M059J (cell line): ENCODE measurements around the gene HKDC1. TPM values are rescaled to one million over a fixed set of nuclear protein-coding genes. Genes with fewer than 3 reads are reported as not detected.
"Not testable (repeated sequence)": the region's sequence is repeated elsewhere in the genome, so short reads cannot be mapped to it uniquely, and the experiment has no call there.

Source experiments
- DNase-seq: peaks from one replicate; pipeline ENCODE4 v3.0.0-alpha.2; 2012; ENCODE audit warnings: low read depth
- total RNA-seq: library from RNA; depleted of rRNA; stranded (reverse); fragments of >200 nt; shearing (Covaris generic); gene quantifications from 2 replicates; pipeline ENCODE4 v1.2.3, GENCODE V29; 2014

HKDC1 gene
- total RNA-seq, 1 experiment from 2014 or later = 3.4 TPM

- DNase-seq = no peak
Measured at GRCh38 chr10:69242040-69242851, 22.1 kb downstream of the HKDC1 start.

DNA sequence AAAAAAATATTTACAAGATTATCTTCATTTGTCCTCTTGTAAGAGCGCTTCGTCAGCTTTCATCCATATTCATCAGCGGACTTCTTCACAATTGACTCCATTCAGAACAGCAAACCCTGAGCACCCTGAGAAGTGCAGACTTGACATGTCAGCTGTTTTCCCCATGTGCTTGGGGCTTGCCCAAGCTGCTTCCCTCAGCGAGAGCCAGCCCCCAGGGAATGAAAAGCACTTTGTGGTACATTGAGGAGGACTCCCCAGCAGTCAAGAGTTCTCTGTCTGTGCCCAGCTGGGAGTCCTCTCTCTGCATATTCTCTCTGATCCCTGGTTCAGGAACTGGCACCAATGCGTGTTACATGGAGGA lies 22.7 kb downstream of the HKDC1 start:
- no peak for DNase-seq

GRCh38 chr10:69243817-69244216 lies 23.7 kb downstream of the HKDC1 start:
- DNase-seq = no peak

DNA sequence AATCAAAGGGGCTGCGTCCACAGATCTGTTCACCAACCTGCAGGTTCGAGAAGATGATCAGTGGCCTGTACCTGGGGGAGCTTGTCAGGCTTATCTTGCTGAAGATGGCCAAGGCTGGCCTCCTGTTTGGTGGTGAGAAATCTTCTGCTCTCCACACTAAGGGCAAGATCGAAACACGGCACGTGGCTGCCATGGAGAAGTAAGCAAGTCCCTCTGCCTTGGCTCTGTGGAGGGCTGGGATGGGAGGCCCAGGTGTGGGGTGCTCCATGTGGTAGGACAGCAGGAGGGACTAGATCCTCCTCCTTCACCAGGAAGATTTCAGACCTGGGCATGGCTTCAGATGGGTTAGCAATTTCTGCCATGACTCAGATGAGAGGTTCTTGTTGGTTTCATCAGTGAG lies 25.9 kb downstream of the HKDC1 start:
- DNase-seq = no peak

GRCh38 chr10:69246581-69247312 lies 26.6 kb downstream of the HKDC1 start:
- no peak for DNase-seq

- no peak for DNase-seq
Measured at GRCh38 chr10:69247313-69247710, 27.2 kb downstream of the HKDC1 start.

DNA sequence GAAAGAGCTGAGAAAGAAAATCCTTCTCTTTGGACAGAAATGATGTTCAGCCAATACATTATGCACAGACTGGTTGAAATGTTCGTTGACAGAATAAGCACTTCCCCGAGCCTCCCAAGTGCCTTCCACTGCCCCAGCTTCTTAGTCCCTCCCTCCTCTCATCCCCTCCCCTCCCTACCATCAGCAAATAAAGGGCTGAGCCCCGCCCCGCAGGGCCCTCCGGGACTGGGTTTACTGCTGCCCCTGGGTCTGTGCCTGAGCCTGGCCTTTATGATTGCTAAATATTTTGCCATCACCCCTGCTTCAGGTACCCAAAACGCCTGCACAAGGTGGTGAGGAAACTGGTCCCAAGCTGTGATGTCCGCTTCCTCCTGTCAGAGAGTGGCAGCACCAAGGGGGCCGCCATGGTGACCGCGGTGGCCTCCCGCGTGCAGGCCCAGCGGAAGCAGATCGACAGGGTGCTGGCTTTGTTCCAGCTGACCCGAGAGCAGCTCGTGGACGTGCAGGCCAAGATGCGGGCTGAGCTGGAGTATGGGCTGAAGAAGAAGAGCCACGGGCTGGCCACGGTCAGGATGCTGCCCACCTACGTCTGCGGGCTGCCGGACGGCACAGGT lies 28.1 kb downstream of the HKDC1 start:
- DNase-seq = no peak

DNA sequence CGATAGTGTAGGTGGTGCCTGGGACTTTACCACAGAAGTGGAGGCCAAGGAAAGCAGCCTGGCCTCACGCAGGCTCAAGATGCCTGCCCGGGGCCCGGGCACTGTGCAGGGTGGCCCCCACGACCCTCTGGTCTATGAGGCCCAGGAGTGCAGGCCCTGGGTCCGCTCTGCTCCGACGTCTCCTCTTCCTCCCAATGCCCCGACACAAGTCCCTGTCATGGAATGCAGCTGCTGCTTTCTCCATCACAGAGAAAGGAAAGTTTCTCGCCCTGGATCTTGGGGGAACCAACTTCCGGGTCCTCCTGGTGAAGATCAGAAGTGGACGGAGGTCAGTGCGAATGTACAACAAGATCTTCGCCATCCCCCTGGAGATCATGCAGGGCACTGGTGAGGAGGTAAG lies 29.9 kb downstream of the HKDC1 start:
- DNase-seq = no peak

GRCh38 chr10:69251417-69251816 lies 31.3 kb downstream of the HKDC1 start:
- not testable (repeated sequence) for DNase-seq

DNA sequence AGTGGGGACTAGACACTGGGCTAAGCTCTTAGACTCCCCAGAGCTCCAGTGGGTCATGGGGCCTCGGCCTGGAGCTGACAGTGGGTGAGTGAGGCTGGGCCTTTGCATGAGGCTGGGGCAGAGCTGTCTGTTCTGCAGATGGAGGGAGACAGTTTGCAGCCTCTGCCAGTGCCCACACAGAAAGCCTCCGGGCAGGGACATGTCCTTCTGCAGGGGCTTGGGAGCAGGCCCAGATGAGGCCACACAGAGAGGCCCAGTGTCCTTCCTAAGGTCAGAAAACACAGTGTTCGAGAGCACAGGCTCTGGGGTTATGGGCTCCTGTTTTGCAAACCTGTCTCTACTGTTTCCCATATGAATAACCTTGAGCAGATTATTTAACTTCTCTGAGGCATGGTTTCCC lies 33.0 kb downstream of the HKDC1 start:
- DNase-seq = no peak

GRCh38 chr10:69254877-69255276 lies 34.7 kb downstream of the HKDC1 start:
- DNase-seq = no peak

DNA sequence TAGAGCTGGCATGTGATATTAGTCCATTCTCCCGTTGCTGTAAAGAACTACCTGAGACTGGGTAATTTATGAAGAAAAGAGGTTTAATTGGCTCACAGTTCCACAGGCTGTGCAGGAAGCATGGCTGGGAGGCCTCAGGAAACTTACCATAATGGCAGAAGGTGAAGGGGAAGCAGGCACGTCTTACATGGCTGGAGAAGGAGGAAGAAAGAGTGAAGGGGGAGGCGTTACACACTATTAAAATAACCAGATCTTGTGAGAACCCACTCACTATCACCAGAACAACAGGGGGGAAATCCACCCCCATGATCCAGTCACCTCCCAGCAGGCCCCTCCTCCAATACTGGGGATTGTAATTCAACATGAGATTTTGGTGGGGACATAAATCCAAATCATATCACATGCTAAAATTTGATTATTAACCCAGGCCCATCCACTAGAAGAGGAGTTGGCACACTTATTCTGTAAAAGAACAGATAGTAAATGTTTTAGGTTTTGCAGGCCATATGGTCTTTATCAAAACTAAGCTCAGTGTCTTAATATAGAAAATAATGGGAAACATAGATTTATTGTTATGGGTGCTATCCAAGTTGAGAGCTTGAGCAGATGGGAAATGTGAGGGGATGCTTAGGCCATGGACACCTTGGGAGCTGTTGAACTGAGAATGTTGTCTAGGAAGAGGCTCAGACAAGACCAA lies 39.6 kb downstream of the HKDC1 start:
- no peak for DNase-seq

DNA sequence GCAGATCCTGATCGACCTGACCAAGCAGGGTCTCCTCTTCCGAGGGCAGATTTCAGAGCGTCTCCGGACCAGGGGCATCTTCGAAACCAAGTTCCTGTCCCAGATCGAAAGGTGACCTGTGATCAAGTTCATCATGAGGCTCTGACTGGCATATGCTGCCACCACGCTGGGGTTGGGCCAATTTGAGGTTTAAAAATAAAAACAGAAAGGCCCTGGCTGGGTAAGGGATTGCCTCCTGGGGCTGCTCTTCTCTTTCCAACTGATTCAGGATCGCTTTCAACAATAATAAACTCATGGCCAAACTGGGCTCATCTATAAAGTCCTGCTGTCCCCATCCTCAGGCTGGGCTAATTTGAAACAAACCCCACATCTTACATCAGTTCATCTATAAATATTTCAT lies 41.1 kb downstream of the HKDC1 start:
- no peak for DNase-seq

DNA sequence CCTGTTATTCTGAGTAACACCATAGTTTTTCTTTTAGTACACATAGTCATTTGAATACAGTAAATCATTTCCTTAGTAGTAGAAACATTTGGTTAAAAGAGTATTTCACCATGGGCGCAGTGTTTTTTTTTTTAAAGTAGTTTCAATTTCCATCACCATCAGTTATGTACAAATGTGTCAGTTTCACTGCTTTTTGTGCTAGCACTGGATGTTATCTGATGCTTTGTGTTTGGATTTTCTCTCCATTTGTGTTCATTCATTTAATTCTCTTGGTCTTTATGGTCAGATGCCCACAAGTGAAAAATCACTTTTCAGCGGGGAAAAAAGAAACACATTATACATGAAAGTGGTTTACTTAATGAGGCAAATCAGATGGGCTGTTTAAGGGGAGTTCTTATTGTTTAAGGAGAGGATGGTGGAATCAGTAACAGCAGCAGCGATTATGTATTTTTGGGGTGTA lies 42.2 kb downstream of the HKDC1 start:
- no peak for DNase-seq

GRCh38 chr10:69265521-69265920 lies 45.4 kb downstream of the HKDC1 start:
- DNase-seq = no peak

- no peak for DNase-seq
Measured at GRCh38 chr10:69268761-69269416, 48.8 kb downstream of the HKDC1 start.

DNA sequence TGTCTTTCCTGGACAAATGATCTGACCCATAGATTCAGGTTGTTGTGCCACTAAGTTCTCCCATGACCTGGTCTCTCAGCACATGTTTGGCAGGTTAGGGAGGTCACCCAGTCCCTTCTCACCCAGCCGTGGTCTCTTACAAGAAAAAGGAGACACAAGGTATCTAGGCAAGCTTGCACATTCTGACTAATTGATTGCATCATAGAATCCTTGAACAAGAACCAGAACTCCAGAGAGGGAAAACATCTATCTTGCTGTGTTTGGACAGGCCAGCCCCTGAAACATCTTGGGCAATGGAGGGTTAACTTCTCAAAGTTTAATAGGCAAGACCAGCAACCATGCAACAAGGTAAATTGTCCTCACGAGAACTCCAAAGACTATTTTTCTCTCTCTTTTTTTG lies 49.6 kb downstream of the HKDC1 start:
- no peak for DNase-seq

- no peak for DNase-seq
Measured at GRCh38 chr10:69270990-69271389, 50.9 kb downstream of the HKDC1 start.

DNA sequence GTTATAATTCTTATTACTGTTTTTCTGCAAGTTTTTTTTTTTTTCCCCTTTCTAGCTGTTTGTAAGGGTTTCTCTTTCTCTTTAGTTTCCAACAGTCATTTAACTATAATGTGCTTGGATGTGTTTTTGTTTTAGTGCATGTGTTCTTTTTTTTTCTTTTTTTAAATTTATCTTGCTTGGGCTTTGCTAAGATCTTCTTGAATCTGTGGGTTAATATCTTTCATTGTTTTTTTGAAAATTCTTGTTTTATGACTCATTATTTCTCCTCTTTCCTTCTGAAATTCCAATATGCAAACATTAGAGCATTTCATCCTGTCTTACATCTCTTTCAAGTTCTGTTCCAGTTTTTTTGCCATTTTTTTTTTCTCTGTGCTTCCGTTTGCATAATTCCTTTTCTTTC lies 52.5 kb downstream of the HKDC1 start:
- peak; percentile 14 for DNase-seq

GRCh38 chr10:69275444-69275843 lies 55.3 kb downstream of the HKDC1 start:
- DNase-seq = no peak

DNA sequence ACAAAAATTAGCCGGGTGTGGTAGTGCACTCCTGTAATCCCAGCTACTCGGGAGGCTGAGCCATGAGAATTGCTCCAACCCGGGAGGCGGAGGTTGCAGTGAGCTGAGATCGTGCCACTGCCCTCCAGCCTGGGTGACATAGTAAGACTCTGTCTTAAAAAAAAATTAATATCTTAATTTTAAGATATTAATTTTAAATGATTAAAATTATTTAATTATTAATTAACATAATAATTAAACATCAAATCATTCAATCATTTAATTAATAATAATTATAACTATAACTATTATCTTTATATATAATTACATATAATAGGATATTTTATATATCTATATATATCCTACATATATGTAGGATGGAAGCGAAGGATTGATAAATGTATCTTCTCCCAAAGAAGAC lies 56.4 kb downstream of the HKDC1 start:
- DNase-seq = no peak
